Endothelial cell of umbilical vein (primary cell): Measurements from ENCODE around the gene KRTAP17-1. TPM values are rescaled to one million over a fixed set of nuclear protein-coding genes. Genes with fewer than 3 reads are reported as not detected.

Experiments used
- BruUV-seq: library from RNA; stranded (reverse); fragments of 400-500 nt; replicated peaks from 2 replicates; lab custom pipeline; 2021; lab: Mats Ljungman, UMichigan
- CTCF ChIA-PET: fragments of 300-600, 350-600 bp; sonication (Branson Sonifier 250); formaldehyde crosslinking; loops from one replicate; lab custom pipeline; 2021; ENCODE audit warnings: antibody characterized with exemption, inconsistent platforms; lab: Charles Lee
- POLR2A ChIA-PET: fragments of 300-600, 350-600 bp; sonication (Branson Sonifier 250); formaldehyde crosslinking; loops from one replicate; lab custom pipeline; 2021; ENCODE audit warnings: antibody characterized with exemption, inconsistent platforms; lab: Charles Lee
- DNase-seq: peaks from one replicate; pipeline ENCODE4 v3.0.0-alpha.2; 2011; ENCODE audit warnings: low read depth, low spot score
- FAIRE-seq: peaks from 2 replicates; lab custom pipeline; 2011; peaks lifted over from hg19 to GRCh38; lab: Jason Lieb, UNC
- H2AFZ ChIP-seq: 2 replicates; pipeline ENCODE4 v1.6.0; 2012; ENCODE audit warnings: low read depth, low read length, control low read depth, inconsistent platforms
- H3K27ac ChIP-seq: 2 replicates; pipeline ENCODE4 v1.5.1; 2011; ENCODE audit warnings: low read depth, mild to moderate bottlenecking, control low read depth, low read length, moderate library complexity; ENCODE audit not compliant: insufficient read depth
- H3K27me3 ChIP-seq, 2 experiments: 2 replicates each; pipeline versions ENCODE4 v1.6.0 to v1.6.1; 2011; ENCODE audit warnings: low read length in 2 of 2, mixed read lengths in 1 of 2; ENCODE audit not compliant: control insufficient read depth in 2 of 2, insufficient read depth in 2 of 2
- H3K36me3 ChIP-seq, 2 experiments: 2 replicates in 1 of 2; 3 replicates in 1 of 2; pipeline ENCODE4 v1.5.1; 2011; ENCODE audit warnings: low read length in 2 of 2, mild to moderate bottlenecking in 1 of 2, moderate library complexity in 1 of 2; ENCODE audit not compliant: control insufficient read depth in 2 of 2, insufficient read depth in 2 of 2; ENCODE audit errors: extremely low read depth in 1 of 2
- H3K4me1 ChIP-seq: 3 replicates; pipeline ENCODE4 v1.5.1; 2011; ENCODE audit warnings: mild to moderate bottlenecking, low read length; ENCODE audit not compliant: control insufficient read depth, insufficient read depth; ENCODE audit errors: extremely low read depth
- H3K4me2 ChIP-seq: 2 replicates; pipeline ENCODE4 v1.6.1; 2011; ENCODE audit warnings: low read length, control low read depth, mixed read lengths; ENCODE audit not compliant: insufficient read depth
- H3K4me3 ChIP-seq, 3 experiments: fragments of 200-600 bp in 1 of 3; sonication (generic), shearing (Covaris generic) in 1 of 3; replicated peaks in 1 of 3; 2 replicates each; pipeline ENCODE4 v1.5.1; 2011 to 2016; ENCODE audit warnings: control low read depth in 3 of 3, low read length in 3 of 3, mild to moderate bottlenecking in 2 of 3, inconsistent platforms in 1 of 3, low read depth in 1 of 3, moderate library complexity in 1 of 3; ENCODE audit not compliant: insufficient read depth in 1 of 3
- H3K79me2 ChIP-seq: 2 replicates; pipeline ENCODE4 v1.6.0; 2012; ENCODE audit warnings: low read length, inconsistent platforms; ENCODE audit not compliant: control insufficient read depth, insufficient read depth
- H3K9ac ChIP-seq: replicated peaks from 2 replicates; pipeline ENCODE3; 2011; ENCODE audit warnings: low read length, control low read depth; ENCODE audit not compliant: insufficient read depth; ENCODE audit errors: extremely low read depth
- H3K9me1 ChIP-seq: replicated peaks from 3 replicates; pipeline ENCODE4 v1.6.0; 2011; ENCODE audit warnings: mild to moderate bottlenecking, low read length; ENCODE audit not compliant: control insufficient read depth, insufficient read depth; ENCODE audit errors: extremely low read depth
- H3K9me3 ChIP-seq: replicated peaks from 2 replicates; pipeline ENCODE4 v1.5.1; 2012; ENCODE audit warnings: low read length, inconsistent platforms; ENCODE audit not compliant: control insufficient read depth, insufficient read depth
- H4K20me1 ChIP-seq: replicated peaks from 2 replicates; pipeline ENCODE3; 2011; ENCODE audit warnings: mild to moderate bottlenecking, low read length; ENCODE audit not compliant: control insufficient read depth, insufficient read depth; ENCODE audit errors: extremely low read depth
- EZH2 ChIP-seq: IDR thresholded peaks from 2 replicates; pipeline ENCODE4 v1.6.1; 2012; ENCODE audit warnings: borderline replicate concordance, low read depth, mild to moderate bottlenecking, moderate library complexity, low read length, inconsistent platforms; ENCODE audit not compliant: severe bottlenecking
- FOS ChIP-seq: IDR thresholded peaks from 2 replicates; pipeline ENCODE4 v1.6.1; 2011; ENCODE audit warnings: mild to moderate bottlenecking, low read length, moderate library complexity, borderline replicate concordance; ENCODE audit not compliant: insufficient read depth
- GATA2 ChIP-seq: IDR thresholded peaks from 2 replicates; pipeline ENCODE4 v1.7.0; 2011; ENCODE audit warnings: low read depth, mild to moderate bottlenecking, moderate library complexity, mixed read lengths, low read length; ENCODE audit not compliant: insufficient read length, insufficient read depth
- JUN ChIP-seq: IDR thresholded peaks from 2 replicates; pipeline ENCODE4 v1.6.1; 2011; ENCODE audit warnings: borderline replicate concordance, low read depth; ENCODE audit not compliant: insufficient read length, insufficient read depth
- MYC ChIP-seq: IDR thresholded peaks from one replicate; pipeline ENCODE4 v1.6.1; 2011; ENCODE audit warnings: mild to moderate bottlenecking, low read depth, low read length
- POLR2A ChIP-seq: IDR thresholded peaks from 2 replicates; pipeline ENCODE4 v1.6.1; 2012; ENCODE audit warnings: low read depth, mild to moderate bottlenecking, control low read depth, low read length
- POLR2AphosphoS5 ChIP-seq: IDR thresholded peaks from 2 replicates; pipeline ENCODE4 v1.6.1; 2012; ENCODE audit warnings: low read depth, mild to moderate bottlenecking, control low read depth, low read length, moderate library complexity; ENCODE audit not compliant: insufficient read depth
- dilution Hi-C: fragments of 300-500 bp; cut with MboI; formaldehyde crosslinking; loops from one replicate; pipeline ENCODE4 v1.15.0; 2019; ENCODE audit warnings: low sequenced_read_pairs; ENCODE audit not compliant: extremely low pct_ligation_motif_present
- intact Hi-C: fragments of 100-400 bp; cut with micrococcal nuclease; formaldehyde crosslinking; loops from one replicate; pipeline ENCODE4 v1.10.0; 2022
- polyA plus RNA-seq, 4 experiments: library from polyadenylated mRNA; depleted of rRNA in 3 of 4; stranded (reverse) in 3 of 4; unstranded in 1 of 4; fragments of >200 nt; gene quantifications; 2 replicates each; pipeline versions ENCODE4 v1.2.1 to v1.2.3, GENCODE V29; 2011 to 2012; ENCODE audit warnings: missing spikeins in 1 of 4
- total RNA-seq: library from RNA; stranded (reverse); gene quantifications from 2 replicates; pipeline ENCODE4 v1.2.3, GENCODE V29; 2021
- TF ChIP-seq, protein P1 (sequence below), 2 donors: IDR thresholded peaks; 1 replicate in 1 of 2; 2 replicates in 1 of 2; pipeline ENCODE4 v1.5.1; 2011; ENCODE audit warnings: low read length in 2 of 2, mild to moderate bottlenecking in 2 of 2, moderate library complexity in 2 of 2, control low read depth in 1 of 2, inconsistent platforms in 1 of 2, low read depth in 1 of 2; ENCODE audit not compliant: insufficient read depth in 1 of 2; ENCODE audit errors: extremely low read depth in 1 of 2
- TF ChIP-seq, protein P2 (sequence below): IDR thresholded peaks from 2 replicates; pipeline ENCODE4 v1.6.1; 2011; ENCODE audit not compliant: insufficient read depth, insufficient read length

The KRTAP17-1 gene
- total and polyA plus RNA-seq, 2 donors (not counting 3 experiments of a cell fraction or from before 2014, with no cell fraction given), result not detected

DNA sequence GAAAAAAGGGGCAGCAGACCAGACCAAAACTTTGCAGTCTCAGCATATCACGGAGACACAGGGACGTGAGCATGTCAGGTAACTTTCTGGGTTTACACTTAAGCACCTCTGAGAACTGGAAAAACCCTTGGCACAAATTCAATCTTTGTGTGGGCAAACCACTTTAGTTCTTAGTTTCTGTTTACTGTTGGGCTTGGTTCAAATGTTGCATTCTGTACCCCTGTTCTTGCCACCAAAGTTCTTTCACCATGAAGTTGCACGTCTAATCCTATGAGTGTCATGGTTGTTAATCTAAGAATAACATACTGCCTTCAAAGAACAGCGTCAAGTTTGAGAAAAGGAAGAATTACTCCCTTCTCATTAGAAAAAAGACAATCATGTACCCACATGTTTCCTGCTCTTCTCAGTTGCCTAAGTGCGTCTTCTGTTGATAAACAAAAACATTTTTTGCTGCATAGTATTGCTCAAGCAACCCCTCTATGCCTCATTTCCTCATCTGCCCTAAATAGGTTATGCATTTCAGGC lies 23.5 kb upstream of the KRTAP17-1 start:
- intact Hi-C loops, result no loop called here
- H3K9me3 ChIP-seq, result no peaks in the 10 kb centered on the region
- H4K20me1 ChIP-seq, result no peaks in the 10 kb centered on the region
- POLR2A ChIA-PET, result no interaction called here
- H3K79me2 ChIP-seq, result no peaks in the 10 kb centered on the region
- H3K4me1 ChIP-seq, result no peaks in the 10 kb centered on the region
- H3K27ac ChIP-seq, result no peak overlapping the region
- no TSS peak for BruUV-seq
- FAIRE-seq (no peak), DNase-seq (no peak)
- TF ChIP-seq POLR2A (no peak), GATA2 (no peak), EZH2 (no peak), FOS (no peak), MYC (no peak), JUN (no peak), POLR2AphosphoS5 (no peak)
- TF ChIP-seq, protein P1, sequence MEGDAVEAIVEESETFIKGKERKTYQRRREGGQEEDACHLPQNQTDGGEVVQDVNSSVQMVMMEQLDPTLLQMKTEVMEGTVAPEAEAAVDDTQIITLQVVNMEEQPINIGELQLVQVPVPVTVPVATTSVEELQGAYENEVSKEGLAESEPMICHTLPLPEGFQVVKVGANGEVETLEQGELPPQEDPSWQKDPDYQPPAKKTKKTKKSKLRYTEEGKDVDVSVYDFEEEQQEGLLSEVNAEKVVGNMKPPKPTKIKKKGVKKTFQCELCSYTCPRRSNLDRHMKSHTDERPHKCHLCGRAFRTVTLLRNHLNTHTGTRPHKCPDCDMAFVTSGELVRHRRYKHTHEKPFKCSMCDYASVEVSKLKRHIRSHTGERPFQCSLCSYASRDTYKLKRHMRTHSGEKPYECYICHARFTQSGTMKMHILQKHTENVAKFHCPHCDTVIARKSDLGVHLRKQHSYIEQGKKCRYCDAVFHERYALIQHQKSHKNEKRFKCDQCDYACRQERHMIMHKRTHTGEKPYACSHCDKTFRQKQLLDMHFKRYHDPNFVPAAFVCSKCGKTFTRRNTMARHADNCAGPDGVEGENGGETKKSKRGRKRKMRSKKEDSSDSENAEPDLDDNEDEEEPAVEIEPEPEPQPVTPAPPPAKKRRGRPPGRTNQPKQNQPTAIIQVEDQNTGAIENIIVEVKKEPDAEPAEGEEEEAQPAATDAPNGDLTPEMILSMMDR (IDR thresholded peaks at IDR 0.05; ENCODE audit: extremely low read depth in 1 of 2, insufficient read depth in 1 of 2, low read depth in 1 of 2, low read length in 2 of 2), result no peak
- TF ChIP-seq, protein P2, sequence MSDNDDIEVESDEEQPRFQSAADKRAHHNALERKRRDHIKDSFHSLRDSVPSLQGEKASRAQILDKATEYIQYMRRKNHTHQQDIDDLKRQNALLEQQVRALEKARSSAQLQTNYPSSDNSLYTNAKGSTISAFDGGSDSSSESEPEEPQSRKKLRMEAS, result no peak
- no peak overlapping the region for H3K9ac ChIP-seq
- no peak overlapping the region for H2AFZ ChIP-seq
- H3K4me3 ChIP-seq, result no peak overlapping the region
- H3K27me3 ChIP-seq, result no peaks in the 10 kb centered on the region
- no peaks in the 10 kb centered on the region for H3K36me3 ChIP-seq
- dilution Hi-C loops, result no loop called here
- no peak overlapping the region for H3K4me2 ChIP-seq
- H3K9me1 ChIP-seq, result no peaks in the 10 kb centered on the region
- CTCF ChIA-PET, result interaction anchor here (0.9 to 1.0 kb wide), 2 partner anchors 9 to 79 kb away, joined by 3 read pairs; no protein-coding TSS in a partner anchor
